HG03108 (cell line): ENCODE results near the gene PLXNB2.

Source experiments
- ATAC-seq: cut with Tn5 transposase; IDR thresholded peaks from one replicate; pipeline ENCODE4 v1.9.1; 2021; ENCODE audit warnings: moderate library complexity; ENCODE audit not compliant: unreplicated experiment

The PLXNB2 gene

GRCh38 chr22:50267591-50268390 is 39.7 kb downstream of the PLXNB2 start:
- ATAC-seq: no peak

- ATAC-seq: no peak
Measured at GRCh38 chr22:50266994-50267393, 40.5 kb downstream of the PLXNB2 start.

DNA sequence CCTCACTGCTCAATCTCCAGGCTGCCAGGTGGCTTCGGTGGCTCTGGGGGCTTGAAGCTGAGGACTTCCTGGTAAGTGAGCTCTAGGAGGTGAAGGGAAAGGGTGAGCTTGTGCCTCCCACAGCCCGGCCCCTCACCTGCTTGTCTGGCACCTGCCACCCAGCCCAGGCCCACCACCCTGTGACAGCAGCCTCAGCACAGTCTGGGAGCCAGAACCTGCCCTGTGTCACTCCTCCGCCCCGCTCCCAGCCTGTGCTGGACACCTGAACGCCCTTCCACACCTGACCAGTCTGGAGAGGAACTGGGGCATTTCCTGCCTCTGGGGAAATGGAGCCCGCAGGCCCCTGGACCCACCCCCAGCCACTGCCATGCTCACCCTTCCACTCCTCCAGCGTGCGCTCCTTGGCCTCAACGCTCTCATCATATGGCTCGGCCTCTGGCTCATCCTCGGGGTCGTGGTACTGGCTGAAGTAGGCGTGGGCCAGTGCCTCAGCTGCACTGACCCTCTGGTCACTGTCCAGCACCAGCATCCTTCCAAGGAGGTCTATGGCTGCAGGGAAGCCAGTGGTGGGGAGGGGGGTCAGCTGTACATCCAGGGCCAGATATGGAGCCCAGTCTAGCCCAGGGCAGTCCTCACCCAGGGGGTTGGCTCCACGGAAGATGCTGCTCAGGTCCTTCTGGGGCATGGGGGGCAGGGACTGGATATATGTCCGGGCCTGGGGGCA is 42.3 kb downstream of the PLXNB2 start:
- no peak for ATAC-seq

DNA sequence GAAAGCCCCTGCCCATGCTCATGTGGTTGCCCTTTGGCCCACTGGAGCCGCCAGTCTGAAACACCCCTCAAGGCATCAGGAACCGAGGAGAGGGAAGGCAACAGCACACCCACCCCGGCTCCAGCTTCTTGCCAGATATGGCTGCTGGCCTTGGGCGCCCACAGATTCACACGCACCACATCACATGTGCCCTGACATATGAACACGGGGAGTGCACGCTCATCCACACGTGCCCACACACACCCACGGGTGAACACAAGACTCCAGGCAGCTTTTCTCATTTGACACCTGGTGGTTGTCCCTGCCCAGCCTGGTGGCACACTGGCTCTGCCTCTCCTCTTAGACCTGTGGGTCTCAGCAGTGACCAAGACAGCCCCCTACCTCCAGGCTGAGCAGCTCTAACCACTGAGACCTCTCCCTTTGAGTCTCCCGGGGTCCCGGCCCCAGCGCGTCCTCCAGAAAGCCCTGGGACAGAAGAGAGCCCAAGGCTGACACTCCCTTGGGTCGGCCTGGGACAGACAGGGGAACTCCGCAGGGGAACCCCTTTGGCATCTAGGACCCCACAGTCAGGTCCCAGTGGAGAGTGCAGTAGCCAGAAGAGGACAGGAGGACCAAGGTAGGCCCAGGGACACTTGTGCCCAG is 43.2 kb downstream of the PLXNB2 start:
- ATAC-seq: no peak

GRCh38 chr22:50262973-50263617 is 44.4 kb downstream of the PLXNB2 start:
- ATAC-seq: no peak

GRCh38 chr22:50262460-50262911 is 45.0 kb downstream of the PLXNB2 start:
- no peak for ATAC-seq

DNA sequence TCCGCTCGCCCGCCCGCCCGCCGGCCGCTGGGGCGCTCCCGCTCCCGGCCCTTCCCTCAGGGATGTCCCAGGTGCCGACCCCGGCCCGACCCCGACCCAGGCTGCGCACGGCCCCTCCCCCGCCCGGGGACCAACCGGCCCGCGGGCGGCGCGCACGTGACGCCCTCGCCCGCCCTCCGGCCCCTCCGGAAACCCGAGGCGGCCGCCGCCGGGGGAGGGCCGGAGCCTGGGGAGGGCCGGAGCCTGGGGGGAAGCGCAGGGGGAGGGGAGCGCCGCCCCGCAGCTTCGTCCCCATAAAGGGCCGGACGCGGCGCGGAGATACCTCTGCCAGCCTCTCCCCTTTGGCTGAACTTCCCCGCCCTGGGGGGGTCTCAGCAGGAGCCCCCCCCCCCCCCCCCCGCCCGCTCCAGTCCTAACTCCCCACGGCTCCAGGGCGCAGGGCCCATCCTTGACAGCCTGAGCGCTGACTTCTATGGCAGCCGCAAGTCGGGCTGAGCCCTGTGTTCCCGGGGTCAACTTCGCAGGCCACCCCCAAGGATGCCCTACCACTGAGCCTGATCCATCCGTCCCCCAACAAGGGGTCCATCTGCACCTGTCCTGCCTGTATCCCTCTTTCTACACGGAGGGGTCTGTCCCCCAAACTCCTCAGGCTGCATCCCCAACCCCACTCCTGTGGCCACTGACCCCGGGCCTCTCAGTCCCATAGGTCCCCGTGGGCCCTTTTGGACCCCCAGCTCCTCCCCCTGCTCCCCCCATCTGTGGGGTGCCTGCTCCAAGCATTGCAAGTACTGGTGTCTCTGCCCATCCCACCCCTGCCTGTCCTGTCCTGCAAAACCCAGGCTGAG is 45.6 kb downstream of the PLXNB2 start, which contains the start of gene MAPK12:
Gene MAPK12 (minus strand): TSS at position 69 of the 845 bp plus-strand sequence. CDS start 174 bp downstream, outside the sequence.
- ATAC-seq: no peak

DNA sequence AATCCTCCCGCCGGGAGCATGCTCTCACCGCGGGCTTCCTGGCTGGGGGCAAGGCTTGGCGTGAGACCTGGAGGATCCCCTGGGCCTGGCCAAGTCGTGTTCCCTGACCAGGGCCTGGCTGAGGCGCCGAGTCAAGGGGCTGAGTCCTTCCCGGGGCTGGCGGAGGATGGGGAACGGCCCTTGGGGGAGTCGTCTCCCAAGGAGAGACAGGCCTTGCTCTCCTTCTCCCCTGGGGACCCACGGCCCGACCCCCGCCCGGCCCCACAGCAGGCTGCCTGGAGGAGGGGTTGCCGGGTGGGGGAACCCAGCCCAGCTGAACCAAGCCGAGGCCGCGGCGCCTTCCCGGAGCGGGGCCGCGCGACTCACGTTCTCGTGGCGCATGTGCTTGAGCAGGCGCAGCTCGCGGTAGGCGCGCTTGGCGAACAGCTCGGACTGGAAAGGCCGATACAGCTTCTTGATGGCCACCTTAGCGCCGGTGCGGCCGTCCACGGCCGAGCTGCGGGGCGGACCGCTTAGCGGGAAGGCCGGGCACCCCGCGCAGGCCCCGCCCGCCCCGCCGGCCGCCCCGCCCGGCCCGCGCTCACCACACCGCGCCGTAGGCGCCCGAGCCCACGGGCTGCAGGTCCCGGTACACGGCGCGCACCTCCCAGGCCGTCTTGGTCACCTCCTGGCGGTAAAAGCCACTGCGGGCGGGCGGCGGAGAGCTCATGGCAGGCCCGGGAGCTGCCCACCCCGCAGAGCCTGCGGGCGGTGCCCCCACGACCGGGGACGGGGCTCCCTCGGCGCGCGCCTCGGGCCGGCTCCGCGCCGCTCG is 46.4 kb downstream of the PLXNB2 start:
- no peak for ATAC-seq

GRCh38 chr22:50260434-50260800 is 47.0 kb downstream of the PLXNB2 start:
- ATAC-seq: no peak

DNA sequence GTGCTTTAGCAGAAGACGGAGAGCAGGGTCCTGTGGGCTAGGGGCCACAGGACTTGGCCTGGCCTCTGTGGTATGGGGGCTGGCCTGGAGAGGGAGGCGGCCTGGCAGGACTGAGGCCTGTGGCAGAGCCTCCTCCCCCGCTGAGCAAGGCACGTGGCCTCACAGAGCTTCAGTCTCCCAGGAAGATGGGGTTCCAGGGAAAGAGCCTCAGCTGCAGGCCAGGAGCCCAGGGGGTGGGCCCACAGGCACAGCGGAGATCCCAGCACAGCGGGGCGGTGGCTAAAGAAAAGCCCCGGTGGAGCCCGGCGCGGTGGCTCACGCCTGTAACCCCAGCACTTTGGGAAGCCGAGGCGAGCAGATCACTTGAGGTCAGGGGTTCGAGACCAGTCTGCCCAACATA is 48.1 kb downstream of the PLXNB2 start:
- ATAC-seq: no peak

GRCh38 chr22:50258361-50259292 is 48.8 kb downstream of the PLXNB2 start:
- no peak for ATAC-seq

GRCh38 chr22:50257451-50258360 is 49.7 kb downstream of the PLXNB2 start:
- ATAC-seq: no peak

DNA sequence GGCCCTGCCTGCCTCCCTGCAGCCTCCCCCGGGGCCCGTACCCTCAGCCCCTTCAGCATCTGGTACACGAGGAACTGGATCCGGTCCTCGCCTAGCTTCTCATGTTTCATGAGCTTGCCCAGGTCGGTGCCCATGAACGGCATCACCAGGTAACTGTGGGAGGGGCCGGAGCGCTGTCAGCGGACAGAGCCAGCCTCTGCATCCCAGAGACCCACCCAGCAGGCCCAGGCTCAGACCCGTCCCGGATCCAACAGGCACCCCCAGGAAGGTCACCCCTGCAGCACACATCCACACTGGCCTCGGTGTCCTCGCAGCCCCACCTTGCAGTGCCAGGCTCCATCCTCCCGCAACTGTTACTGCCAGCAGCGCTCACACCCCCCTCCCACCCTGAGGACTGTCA is 50.4 kb downstream of the PLXNB2 start:
- no peak for ATAC-seq

- ATAC-seq: no peak
Measured at GRCh38 chr22:50256258-50256862, 51.1 kb downstream of the PLXNB2 start.

DNA sequence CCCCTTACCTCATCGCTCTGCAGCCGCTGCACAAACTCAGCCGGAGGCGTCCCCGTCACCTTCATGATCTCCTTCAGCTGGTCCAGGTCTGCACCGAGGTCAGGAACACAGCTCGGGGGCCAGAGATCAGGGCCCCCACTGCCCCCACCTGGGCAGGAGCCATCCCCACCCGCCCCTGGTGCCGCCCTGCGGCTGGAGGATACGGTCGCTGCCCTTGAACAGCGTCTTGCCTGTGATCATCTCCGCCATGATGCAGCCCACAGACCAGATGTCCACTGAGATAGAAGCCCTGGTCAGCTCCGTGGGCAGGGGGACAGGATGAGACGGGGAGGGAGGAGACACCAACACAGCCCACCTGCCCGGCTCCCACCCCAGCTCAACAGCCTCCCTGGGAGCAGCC is 51.8 kb downstream of the PLXNB2 start:
- ATAC-seq: no peak

DNA sequence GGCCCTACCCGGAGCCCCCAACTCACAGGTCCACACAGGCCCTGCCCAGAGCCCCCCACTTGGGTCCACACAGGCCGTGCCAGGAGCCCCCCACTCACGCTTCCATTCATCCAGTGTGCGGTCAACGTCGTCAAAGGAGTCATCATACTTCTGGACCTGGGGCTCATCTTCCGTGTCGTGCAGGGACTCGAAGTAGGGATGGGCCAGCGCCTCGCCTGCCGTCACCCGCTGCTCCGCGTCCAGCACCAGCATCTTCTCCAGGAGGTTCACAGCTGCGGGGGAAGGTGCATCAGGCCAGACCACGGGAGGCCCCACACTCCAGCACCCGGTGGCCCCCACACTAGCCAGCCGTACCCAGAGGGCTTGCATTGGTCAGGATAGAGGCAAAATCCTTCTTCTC is 52.3 kb downstream of the PLXNB2 start:
- no peak for ATAC-seq

DNA sequence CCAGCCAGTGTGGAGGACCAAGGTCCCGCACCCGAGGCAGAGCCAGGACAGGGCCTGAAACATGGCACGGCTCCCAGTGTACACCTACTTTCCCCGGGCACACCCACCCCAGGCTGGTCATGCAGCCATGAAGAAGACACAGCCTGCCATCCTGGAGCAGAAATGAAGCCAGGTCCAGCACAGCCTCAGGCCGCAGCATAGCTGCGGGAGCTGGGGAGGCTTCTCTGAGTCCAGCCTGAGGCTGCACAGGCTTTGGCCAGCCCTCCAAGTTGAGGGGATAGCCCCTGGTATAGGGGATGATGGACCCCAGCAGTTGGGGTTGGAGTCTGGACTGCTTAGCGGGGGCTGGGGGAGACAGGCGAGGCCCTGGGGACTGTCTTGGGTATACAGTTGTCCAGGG is 53.5 kb downstream of the PLXNB2 start:
- no peak for ATAC-seq
